ENCODE results near the gene KCNH2.
A peak's percentile ranks its signal among the peaks of the same experiment; 100 is the strongest.

Gene KCNH2

DNA sequence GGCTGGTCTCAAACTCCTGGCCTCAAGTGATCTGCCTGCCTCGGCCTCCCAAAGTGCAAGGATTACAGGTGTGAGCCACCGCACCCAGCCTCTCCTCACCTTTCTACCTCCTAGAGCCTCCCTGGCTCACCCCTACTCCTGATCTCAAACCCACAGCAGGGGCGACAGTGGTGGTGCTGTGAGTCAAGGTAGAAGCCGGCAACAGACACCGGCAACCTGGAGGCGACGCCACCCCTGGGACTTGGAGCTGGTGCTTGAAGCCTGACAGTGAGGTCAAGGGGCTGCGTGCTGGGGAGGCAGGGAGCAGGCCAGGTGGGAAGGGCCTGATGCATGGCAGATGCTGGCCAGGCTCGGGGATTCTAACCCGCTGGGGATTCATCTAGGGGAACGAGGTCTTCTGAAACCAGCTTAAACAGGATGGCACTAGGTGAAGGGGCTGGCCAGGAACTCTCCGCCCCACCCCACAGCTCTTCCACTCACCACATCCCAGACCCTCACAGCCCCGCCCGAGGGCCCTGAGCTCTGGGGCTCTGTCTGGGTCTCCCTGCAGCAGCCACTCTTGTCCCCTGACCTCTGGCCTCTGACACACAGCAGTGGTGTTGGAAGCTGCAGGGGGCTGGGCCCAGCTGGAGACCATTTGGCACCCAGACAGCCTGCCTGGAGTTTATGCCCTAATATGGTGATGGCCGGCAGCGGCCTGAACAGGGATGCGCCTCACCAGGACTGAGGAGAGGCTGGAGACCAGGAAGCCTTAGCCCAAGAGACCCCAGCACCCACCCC is 16.4 kb downstream of the KCNH2 start:
- peak; percentile 68 for DNase-seq (ENCODE audit: low spot score)

DNA sequence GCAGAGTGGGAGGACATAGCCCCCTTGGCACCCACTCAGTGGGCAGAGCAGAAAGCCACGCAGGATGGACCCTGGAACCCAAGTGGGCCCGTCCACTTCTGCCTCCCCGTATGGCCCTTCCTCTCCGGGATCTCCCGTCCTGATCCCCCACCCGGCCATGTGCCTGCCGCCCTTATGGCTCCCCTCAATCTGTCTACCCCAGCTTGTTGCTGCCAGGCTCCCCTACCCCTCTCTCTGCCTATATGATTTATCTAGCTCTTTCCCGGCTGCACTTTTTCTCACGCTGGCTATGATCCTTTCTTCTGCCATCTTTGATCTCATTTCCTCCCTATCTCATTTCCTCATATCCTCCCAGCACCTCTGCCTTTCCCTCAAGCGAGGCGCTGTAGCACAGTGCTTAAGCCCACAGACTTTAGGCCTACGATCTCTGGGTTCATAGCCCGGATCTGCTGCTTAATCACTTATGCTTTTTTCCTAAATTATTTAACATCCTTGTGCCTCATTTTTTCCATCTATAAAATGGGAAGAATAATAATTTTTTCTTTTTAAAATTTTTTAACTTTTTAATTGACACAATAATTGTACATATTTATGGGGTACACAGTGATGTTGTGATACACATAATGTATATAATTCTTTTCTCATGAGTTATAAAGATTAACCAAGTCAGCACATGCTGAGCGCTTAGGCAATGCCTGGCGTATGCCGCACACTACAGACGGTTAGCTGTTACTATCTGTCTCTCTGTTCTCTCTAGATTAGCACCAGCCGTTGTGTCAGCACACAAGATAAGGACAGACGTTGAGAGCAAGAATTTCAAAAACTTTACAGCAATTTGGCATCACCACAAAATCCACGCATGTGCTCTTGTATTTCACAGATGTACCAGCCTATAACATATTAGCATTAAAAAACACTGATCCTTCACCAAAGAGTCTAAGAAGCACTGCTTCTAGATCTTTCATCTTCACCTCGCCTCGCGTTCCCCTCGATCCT is 18.1 kb downstream of the KCNH2 start:
- no peak for DNase-seq (ENCODE audit: low spot score)

DNA sequence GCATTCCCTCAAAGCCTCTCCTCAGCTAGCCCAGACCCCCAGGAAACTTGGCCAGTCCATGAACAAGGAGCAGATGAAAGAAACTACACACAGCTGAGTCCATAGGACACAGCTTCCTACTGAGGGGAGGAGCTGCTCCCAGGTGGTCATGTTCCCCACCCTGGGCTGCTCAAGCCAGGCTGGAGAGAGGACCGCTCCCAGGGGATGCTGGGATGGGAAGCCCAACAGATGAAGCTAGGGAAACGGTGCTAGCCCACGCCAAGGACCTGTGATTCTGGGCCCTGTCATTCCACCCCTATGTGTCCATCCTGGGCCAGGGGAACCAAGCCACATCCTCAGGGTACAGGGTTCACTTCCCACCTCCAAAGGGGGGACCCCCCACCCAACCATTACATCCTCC is 19.0 kb downstream of the KCNH2 start:
- no peak for DNase-seq (ENCODE audit: low spot score)

DNA sequence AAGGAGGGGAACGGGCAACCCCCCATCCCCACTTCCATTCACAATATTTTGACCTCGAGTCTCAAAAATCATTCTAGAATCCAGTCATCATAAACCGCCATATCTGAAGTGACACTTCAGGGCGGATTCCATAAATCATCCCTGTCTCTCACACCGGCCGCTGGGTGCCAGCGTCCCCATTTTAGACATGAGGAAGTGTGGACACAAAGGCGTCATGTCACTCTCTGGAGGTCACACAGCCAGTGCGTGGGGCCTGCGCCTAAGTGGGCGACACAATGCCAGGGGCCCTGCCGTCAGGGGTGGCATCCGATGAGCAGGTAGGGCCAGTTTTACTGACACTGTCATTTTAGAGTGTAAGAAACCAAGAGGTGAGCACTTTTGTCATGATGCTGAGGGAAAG is 19.5 kb downstream of the KCNH2 start:
- DNase-seq (ENCODE audit: low spot score): no peak

DNA sequence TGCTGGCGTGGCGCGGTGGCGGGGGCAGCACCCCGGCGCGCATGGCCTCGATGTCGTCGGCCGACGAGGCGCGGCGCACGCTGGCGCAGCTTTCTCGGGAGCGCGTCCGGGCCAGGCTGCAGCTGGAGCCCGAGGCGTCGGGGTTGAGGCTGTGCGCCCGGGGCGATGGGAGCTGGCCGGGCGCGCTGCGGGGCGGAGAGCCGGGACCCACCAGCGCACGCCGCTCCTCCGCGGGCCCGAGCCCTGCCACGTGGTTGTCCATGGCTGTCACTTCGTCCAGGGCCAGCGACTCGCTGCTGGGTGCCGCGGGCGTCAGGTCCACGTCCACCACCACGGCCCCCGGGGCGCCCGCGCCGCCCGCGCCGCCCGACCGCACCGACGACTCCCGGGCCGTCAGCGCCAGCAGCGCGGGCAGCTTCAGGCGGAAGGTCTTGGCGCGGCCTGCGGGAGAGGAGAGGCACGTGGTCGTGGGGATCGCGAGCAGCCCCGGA is 20.0 kb downstream of the KCNH2 start:
- DNase-seq (ENCODE audit: low spot score): no peak

DNA sequence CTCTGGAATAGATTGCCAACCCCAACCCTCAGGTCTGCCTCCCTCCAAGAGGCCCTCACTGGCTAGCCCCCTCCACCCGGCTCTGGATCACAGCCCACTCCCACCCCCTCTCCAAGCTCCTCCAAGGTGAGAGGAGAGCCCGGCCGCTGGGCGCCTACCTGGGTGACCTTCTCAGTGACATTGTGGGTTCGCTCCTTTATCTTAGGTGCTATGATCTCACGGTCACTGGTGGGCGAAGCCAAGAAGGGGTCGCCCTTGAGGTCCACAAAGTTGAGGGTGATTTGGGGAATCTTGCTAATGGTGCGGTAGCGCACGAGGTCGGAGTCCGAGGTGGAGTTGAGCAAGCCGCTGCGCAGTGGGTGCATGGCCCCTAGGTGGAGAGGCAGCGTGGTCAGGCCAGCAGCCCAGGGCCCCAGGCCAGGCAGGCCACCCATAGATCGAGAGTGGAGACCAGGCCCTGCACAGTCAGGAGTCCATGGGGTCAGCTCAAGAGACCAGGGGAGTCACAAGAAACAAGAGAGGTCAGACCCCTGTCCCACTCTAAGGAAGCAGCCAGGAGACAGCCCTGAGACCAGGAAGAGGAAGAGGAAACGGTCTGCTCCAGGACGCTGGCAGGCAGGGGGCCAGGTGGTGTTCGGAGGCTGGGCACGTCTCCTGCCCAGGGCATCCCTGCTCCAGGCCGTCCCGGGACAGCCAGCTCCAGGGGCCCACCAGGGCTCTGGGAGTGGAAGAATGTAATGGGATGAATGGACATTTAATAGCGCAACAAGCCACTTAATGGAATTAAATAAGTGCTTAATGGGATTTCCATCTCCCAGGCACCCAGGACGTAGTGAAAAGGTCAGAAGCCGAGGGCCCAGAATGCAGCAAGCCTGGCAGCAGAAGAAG is 20.7 kb downstream of the KCNH2 start:
- no peak for DNase-seq (ENCODE audit: low spot score)

DNA sequence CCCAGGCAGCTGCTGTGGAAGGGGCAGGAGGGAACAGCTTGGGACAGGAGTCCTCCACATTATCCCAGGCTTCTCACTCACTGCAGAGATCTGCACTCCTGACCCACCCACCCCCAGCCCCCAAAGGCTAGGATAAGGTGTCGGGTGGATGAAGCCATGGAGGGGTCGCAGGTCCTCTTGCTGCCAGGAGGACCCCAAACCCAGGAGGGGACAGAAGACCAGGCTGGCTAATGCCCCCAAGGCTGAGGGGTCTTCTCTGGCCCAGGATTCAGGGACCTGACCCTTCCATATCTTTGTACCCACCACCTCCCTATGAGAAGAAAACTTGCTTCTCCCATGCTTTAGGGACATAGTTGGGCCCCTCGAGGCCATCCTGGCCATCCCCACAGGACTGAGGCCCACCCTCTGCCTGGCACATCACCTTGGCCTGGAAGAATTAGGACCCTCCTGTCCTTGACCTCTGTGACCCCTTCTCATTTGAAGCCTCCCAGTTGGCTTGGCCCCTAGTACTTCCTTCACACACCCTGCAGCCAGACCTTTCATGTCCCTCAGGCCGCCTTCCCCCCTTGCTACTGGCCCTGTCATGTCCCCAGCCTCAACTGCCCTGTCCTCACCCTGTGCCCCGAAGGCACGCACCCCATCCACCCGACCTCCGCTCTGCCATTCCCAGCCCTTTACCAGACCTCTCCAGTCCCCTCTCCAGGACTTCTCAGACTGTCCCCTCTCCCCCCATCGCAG is 21.6 kb downstream of the KCNH2 start:
- no peak for DNase-seq (ENCODE audit: low spot score)

DNA sequence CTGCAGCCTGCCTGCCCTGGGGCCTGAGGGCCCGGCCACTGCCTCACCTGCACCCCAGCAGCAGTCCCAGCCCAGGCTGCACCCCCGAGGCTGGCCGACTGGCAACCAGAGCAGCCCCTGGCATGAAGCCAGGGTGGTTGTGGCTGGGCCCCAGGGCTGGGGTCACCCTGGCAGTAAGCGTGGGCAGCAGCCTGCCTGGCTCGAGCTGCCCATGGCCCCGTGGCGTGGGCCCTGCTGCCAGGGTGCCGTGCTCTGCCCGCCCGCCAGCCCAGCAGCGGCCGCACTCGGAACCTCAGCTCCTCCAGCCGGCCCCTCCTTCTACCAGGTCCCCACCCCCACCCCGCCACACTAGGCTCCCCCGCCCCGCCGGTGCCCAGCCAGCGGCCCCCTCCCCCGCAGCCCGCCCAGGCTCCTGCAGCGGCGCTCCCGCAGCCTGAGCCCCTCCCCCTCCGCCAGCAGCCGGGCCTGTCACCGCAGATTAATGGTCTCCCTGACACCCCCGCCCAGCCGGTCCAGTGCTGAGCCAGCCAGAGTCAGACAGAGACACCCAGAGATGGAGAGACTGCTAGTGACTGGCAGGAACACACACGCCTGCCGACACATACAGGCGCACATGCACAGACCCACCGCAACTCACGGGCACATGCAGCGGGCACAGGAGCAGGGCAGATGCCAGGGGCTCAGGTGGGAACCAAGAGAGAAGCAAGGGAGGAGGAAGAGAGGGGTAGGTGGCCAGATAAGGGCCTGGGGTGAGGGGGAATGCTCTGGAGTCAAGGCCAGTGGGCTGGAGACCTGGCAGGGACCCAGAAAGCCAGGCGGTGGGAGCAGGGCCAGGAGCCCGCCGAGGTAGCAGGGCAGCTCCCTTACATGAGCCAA is 22.4 kb downstream of the KCNH2 start:
- peak; percentile 85 for DNase-seq (ENCODE audit: low spot score)

DNA sequence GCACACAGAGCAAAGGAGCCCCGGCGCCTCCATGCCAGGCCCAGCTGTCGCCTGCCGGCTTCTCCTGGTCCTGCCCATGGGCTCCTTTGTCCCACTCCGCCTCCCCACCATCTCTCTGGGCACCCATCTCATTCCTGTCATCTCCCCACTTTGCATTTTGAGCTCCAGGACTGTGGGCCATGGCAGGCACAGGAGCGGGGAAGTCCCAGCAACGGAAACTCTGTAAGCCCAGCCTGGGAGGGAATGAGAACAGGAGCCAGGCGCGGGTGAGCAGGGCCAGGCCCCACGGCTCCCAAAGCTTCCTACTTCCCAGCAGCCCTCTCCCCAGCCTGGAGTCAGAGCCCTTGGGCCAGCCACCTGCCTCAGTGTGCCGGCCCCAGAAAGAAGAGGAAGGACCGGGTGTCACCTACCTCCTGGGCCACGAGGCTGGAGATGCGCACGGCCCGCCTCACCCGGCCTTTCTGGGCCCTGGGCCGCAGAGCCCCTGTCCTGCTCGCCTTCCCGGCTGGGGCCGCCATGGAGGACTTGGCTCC is 23.1 kb downstream of the KCNH2 start:
- DNase-seq (ENCODE audit: low spot score): no peak

DNA sequence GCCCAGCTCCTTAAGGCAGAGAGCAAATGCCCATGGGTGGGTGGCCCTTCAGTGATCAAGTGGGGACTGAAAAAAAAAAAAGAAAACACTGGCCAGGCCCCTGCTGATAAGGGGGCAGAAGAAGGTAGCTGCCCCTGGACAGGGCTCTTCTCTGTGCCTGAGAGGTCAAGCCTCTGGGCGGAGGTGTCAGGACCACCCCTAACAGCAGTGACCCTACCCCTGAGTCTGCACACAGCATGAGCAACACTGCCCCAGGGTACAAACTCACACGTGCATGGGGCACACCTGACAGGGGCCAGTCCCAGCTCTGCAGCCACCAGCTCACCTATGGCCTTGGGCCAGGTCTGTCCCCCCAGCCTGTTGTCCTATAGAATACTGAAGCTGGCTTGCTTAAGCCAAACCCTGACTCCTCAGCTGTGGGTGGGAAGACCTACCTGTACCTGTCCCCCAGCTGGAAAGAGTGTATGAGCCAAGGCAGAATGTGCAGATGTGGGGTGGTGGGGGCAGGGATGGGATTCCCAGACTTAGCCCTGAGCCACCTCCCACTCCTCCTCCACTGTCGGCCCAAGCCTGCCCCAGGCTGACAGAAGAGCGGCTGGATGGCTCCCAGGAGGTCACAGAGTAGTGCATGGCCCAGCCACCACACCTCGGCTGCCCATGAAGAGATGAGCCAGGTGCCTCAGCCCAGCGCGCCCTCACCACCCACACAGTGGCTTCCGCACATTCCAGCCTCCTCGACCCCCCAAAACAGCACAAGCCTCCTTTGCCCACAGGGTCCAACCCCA is 23.7 kb downstream of the KCNH2 start:
- DNase-seq (ENCODE audit: low spot score): no peak

DNA sequence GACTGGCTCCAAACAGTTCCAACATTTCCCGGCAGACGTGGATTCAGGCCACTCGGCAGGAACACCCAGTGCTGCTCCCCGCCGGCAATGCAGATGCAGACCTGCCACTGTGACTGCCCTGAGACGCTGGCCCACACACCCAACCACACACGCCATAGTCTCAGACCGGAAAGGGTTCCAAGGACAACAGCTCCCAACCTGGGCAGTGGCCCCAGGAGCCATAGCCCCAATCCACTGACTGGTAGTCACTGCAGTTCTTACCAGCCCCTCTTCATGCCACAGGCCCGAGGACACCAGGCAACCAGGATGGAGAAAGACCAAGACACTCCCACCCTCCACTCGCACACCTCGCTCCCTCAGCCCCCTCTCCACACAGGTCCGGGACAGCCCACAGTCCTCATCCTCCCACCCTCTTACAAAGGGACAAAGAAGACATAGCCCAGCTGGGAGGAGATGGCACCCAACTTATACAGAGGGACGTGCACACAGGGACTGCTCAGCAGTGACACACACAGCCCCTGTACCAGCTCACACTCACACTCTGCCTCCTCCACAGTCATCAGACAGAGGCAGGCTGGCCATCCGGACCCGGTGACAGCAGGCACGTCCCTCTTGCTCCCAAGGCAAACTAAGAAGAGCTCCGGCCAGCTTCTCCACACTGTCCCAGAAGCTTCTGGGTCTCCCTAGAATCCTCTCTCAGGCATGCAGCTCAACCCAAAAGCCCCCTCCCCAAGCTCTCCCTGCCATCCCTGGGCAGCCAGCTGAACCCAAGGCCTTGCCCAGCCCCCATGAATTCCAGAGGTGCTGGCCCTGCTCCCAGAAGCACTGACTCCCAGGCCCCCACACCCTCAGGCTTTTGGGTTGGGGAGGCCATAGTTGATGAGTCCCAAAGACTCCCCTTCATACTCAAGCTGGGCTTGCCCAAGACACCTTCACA is 24.8 kb downstream of the KCNH2 start:
- DNase-seq (ENCODE audit: low spot score): no peak

DNA sequence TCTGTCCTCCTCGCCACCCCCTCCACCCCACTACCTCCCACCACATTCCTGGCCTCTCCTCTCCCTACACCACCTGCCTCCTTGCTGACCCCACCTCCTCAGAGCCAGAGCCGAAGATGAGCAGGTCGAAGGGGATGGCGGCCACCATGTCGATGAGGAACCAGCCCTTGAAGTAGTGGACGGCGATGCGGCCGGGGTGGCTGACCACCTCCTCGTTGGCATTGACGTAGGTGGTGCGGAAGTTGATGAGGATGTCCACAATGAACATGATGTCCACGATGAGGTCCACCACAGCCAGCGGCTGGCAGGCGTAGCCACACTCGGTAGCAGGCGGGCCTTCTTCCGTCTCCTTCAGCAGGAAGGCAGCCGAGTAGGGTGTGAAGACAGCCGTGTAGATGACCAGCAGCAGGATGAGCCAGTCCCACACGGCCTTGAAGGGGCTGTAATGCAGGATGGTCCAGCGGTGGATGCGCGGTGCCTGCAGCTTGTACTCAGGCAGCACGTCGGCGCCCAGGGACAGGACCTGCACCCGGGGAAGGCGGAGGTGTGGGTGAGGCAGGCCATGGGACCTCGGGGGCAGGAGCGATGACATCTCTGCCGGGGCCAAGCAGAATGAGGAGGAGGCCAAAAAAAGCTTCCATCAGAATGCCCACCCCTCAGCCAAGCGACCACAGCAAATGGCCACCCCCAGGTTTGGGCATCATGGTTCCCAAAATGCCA is 25.6 kb downstream of the KCNH2 start:
- DNase-seq (ENCODE audit: low spot score): no peak

DNA sequence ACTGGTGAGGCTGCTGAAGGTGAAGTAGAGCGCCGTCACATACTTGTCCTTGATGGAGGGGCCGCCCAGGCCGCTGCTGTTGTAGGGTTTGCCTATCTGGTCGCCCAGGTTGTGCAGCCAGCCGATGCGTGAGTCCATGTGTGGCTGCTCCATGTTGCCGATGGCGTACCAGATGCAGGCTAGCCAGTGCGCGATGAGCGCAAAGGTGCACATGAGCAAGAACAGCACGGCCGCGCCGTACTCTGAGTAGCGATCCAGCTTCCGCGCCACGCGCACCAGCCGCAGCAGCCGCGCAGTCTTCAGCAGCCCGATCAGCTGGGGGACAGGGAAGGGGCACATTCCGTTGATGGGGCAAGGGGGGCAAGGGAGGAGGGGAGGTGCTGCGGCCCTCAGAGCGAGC is 26.6 kb downstream of the KCNH2 start:
- no peak for DNase-seq (ENCODE audit: low spot score)

DNA sequence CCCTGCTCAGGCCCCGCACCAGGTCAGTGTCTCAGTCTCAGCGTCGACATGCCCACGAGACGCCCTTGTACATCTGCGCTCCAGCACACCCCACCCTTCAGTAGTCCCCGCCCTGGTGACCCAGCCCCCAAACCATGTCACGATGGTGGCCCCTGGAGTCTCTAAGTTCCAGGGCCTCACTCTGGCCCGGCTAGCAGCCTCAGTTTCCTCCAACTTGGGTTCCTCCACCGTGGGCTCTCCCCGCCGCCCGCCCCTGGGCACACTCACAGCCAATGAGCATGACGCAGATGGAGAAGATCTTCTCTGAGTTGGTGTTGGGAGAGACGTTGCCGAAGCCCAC is 27.0 kb downstream of the KCNH2 start:
- no peak for DNase-seq (ENCODE audit: low spot score)

DNA sequence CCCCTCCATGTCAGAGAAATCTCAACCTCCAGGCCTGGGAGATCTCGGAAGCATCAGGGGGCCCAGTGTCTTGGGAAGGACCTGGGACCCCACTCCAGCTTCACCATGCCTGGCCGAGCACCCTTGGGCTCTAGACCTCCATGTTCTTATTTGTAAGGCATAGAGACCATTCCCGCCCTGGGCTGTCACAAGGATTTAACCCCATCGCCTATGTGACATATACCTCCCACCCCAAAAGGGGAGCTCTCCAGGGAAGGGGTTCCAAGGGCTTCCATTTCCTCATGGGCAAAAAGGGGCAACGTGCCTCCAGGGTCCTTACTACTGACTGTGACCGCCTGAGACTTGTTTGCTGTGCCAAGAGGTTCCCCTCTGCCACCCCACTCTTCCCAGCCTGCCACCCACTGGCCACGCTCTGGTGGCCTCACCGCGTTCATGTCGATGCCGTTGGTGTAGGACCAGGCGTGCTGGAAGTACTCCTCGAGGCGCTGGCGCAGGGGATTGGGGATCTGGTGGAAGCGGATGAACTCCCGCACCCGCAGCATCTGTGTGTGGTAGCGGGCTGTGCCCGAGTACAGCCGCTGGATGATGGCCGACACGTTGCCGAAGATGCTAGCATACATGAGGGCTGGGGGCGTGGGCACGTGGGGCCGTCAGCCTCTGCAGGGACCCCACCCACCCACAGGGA is 27.5 kb downstream of the KCNH2 start:
- DNase-seq (ENCODE audit: low spot score): no peak

DNA sequence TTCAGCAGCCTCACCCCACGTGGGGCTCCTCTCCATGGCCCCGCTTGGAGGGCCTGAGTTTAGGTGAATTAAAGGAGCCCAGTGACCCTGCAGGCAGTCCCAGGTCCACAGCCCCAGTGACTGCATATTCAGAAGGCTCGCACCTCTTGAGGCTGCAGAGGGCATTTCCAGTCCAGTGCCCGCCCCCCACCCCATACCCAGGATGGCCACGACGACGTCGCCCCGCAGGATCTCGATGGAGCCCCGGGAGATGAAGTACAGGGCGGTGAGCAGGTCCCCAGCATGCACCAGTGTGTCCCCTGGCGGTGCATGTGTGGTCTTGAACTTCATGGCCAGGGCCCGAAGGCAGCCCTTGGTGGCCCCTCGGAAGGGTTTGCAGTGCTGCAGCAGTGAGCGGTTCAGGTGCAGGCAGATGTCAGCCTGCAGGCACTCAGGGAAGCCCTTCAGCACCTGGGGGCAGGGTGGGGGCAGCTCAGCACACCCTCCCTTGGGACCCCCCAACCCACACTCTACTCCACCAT is 28.1 kb downstream of the KCNH2 start:
- no peak for DNase-seq (ENCODE audit: low spot score)

Measured in SK-N-DZ (cell line).